HuH-7.5 (cell line): Measurements from ENCODE around the gene COL10A1.

Source experiments
- DNase-seq: peaks from one replicate; pipeline ENCODE4 v3.0.0; 2011; ENCODE audit warnings: low spot score

The COL10A1 gene

GRCh38 chr6:116126032-116126431 is at the start of gene COL10A1:
Gene COL10A1 (minus strand): TSS chr6:116126132. CDS start chr6:116125492, 640 bp downstream.
- no peak for DNase-seq

DNA sequence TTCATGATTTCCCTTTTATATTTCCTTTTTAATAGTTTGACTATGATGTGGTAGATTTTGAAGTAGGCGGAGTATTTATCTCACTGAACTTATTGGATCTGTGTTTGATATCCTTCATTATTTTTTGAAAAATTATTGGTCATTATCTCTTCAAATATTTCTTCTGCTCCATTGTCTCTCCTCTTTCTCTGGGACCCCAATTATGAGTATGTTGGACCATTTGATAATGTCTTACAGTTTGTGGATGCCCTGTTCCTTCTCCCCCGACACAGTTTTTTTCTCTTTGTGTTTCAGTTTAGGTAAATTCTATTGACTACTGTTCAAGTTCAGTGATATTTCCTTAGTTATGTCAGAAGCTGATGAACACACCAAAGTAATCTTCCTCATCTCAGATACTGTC is 49.4 kb upstream of the COL10A1 start:
- no peak for DNase-seq

GRCh38 chr6:116173928-116174327 is 48.0 kb upstream of the COL10A1 start:
- no peak for DNase-seq

DNA sequence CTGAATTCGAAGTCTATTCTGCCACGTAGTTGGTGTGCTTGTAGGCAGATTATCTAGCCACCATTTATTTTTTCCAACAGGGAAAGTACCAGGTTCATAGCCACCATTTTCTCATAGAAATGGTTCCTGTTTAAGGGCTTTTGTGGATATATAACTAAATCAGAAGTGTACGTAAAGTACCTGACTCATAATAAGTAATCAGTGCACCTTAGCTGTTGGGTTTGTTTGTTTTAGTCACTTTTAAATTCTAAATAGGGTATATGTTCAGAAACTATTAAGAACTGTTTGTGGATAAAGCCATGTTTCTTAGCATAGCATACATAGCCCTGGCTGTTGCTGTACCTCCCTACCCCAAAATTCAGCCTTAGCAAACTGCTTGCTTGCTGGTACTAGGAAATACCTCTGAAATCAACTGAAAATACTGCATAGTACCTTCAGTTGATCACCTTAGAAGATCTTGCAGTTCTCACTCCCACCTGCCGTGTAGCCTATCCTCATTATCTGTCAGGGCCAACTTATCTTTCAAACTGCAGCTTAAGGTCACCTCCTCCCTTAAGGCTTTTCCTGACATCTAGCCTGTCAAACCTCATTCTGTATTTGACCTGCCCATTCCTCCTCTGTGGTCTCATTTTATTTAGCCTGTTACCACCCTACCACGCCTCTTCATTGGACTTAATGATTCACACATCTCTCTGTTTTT is 44.6 kb upstream of the COL10A1 start:
- DNase-seq: no peak

- no peak for DNase-seq
Observed at GRCh38 chr6:116169880-116170279, 43.9 kb upstream of the COL10A1 start.

DNA sequence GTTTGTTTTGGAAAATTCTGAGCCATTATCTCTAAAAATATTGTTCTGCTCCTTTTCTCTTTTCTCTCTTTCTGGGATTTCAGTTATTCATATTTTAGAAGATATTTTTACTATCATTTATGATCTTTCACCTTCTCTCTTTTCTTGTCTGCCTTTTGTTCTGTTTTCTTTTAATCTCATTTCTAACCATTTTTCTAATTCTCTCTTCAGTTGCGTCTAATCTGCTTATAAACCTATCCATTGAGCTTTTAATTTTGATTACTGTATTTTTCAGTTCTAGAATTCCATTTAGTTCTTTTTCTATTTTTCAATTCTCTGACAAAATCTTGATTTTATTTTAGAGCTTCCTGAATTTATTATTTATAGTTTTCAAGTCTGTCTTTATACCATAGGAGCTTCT is 42.2 kb upstream of the COL10A1 start:
- no peak for DNase-seq

DNA sequence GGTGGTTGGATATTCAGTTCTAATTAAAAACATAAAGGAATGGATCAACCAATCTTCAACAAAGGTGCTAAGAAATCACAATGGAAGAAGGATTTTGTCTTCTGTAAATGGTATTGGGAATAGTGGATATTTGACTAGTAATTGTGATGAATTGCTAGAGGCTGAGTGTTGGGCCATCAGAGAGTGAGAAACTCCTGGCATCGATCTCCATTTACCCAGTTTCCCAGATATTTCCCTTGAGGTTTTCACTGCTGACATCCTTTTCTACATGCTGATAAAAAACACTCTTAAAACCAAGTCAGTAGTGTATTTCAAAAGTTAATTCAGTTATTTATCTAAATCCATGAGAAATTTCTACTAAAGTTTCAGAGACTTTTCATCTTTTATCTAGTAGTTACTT is 40.4 kb upstream of the COL10A1 start:
- DNase-seq: no peak

GRCh38 chr6:116165596-116165995 is 39.7 kb upstream of the COL10A1 start:
- DNase-seq: no peak

GRCh38 chr6:116159782-116160524 is 34.0 kb upstream of the COL10A1 start:
- no peak for DNase-seq

- DNase-seq: no peak
Observed at GRCh38 chr6:116158641-116159040, 32.7 kb upstream of the COL10A1 start.

GRCh38 chr6:116157391-116157790 is 31.5 kb upstream of the COL10A1 start:
- no peak for DNase-seq

DNA sequence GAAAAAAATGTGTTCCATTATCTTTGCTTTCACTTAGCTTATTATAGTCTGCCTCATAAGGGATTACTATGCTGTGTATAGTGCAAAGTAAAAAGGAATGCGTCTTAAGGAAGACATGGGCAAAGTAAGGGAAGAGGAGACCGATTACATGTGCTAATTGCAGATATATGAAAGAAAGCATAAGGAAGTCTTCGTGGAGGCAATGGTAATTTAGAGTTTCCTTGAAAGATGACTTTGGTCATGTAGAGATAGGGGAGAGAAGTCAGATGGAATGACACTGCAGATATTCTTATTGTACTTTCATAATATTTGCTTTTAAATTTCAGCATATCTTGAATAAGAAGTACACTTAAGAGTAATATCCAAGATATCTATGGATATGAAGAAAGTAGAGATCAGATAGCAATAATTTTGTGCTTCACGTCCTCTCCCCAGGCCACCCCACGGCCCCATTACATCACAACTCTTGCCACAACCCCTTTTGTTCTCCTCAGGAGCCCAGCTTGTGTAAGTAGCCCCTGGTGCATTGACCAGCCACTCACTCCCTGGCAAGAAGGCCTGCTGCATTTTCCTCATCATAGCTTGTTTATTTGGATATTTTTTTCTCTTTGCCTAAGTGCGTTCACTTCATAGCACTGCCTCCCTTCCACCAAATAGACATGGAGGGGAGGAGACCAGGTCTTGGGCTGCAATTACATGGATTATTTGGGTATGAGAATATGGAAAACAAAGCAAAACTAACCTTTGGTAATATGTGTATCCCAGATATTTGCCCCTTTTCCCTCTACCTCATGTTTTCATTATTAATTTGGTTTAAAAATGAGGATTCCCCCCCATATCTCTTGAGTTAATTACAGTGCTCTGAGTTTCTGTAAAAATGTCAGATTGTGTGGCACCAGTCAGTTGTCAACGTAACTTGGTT is 30.7 kb upstream of the COL10A1 start:
- DNase-seq: no peak

DNA sequence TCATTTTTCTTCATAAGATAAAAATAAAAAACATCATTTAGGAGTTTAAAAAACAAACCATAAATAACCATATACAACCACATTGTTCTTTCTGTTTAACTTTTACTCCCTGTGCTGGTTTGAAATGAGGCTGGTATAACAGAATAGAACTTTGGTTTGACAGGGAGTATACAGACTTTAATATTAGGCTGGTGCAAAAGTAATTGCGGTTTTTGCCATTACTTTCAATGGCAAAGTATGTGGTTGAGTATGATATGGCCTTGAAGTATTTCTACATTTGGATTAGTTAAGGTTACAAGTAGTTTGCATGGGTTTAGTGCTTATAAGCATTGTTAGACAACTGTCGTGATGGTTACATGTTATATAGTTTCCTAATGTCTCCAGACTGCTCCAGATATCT is 29.0 kb upstream of the COL10A1 start:
- DNase-seq: no peak

- no peak for DNase-seq
Observed at GRCh38 chr6:116152620-116153019, 26.7 kb upstream of the COL10A1 start.

GRCh38 chr6:116145803-116146675 is 20.1 kb upstream of the COL10A1 start:
- DNase-seq: no peak

GRCh38 chr6:116144605-116145004 is 18.7 kb upstream of the COL10A1 start:
- no peak for DNase-seq

DNA sequence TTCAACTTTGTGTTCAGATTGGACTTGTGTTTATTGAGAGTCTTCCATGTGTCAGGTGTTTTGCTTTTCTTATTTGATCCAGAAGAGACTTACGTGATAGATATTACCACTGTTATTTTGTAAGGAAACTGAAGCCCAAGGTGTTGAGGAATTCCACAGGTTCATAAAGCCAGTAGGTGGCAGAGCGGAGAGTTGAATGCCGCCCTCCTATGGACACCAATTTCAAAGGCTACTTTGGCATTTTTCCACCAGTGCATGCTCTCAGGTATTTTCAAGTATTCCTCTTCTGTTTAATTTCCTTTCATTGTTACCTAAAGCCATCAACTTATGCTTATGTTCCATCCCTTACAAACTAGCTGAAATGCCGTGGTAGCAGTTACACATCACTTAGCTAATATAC is 14.0 kb upstream of the COL10A1 start:
- no peak for DNase-seq

DNA sequence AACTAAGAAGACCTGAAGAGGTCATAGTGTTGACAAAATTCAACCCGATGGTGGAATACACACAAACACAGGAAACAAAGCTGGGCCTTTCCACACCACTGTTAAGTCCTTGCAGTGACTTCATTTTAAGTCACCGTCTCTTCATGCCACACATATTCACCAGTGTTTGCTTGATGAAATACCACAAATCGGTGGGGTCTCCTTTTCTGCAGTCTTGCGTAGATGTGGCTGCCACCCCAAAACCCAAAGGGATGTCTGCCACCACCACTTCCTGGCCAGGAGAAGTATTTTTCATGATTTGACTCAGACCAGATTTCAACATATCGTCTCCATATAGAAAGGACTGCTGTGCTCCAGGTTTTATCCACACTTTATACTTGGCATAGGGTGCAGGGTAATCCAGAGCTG is 11.0 kb upstream of the COL10A1 start:
- DNase-seq: no peak

GRCh38 chr6:116136373-116136772 is 10.4 kb upstream of the COL10A1 start:
- no peak for DNase-seq

GRCh38 chr6:116133453-116133852 is 7.5 kb upstream of the COL10A1 start:
- no peak for DNase-seq

GRCh38 chr6:116127771-116128493 is 2.0 kb upstream of the COL10A1 start:
- no peak for DNase-seq
